ENCODE results near the gene SYNE4. TPM values are rescaled to one million over a fixed set of nuclear protein-coding genes. Genes with fewer than 3 reads are reported as not detected.
A peak's percentile ranks its signal among the peaks of the same experiment; 100 is the strongest.
"Not testable (repeated sequence)": the region's sequence is repeated elsewhere in the genome, so short reads cannot be mapped to it uniquely, and the experiment has no call there.

Gene SYNE4
- total RNA-seq, 1 donor: 0.10 TPM

DNA sequence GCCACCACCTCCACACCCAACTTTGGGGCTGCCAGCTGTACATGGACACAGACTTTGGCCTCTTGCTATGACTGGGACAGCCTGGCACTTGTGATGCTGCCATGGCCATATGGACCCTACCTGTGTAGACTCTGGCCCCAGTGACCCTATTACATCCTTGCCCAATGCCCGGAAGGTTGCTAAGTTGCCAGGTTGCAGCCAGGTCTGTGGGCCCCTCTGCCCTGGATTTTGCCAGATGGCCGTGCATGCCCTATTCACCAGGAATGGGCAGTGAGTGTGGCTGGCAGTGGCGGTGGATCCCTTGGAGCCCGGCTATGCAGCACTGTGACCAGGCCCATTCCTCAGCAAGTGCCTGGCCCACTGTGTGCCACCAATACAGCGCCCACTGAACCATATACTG lies 22.5 kb downstream of the SYNE4 start:
- peaks cover 6% of the 10 kb centered on the region for H3K4me1 ChIP-seq (ENCODE audit: insufficient read depth, low read length)
- peaks cover 3% of the 10 kb centered on the region for H3K27me3 ChIP-seq (ENCODE audit: insufficient read depth, low read length)
- H3K9me3 ChIP-seq (ENCODE audit: low read depth, low read length): no peaks in the 10 kb centered on the region
- no peak overlapping the region for H3K4me3 ChIP-seq (ENCODE audit: low read length)

DNA sequence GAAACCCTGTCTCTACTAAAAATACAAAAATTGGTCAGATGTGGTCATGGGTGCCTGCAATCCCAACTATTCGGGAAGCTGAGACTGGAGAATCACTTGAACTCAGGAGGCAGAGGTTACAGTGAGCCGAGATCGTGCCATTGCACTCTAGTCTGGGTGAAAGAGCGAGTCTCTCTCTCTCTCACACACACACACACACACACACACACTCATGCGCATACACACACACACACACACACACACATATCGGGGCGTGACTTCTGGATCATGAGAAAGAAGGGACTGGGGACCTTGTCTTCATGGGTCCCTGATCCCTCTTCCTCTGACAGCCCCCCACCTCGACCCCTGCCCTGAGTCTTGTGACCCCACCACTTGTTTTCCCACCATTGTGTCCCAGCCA lies 25.4 kb downstream of the SYNE4 start:
- Histone ChIP-seq H3K27me3 (ENCODE audit: insufficient read depth, low read length) (peaks cover 3% of the 10 kb centered on the region), H3K4me1 (ENCODE audit: insufficient read depth, low read length) (peaks cover 6% of the 10 kb centered on the region), H3K4me3 (ENCODE audit: low read length) (no peak overlapping the region), H3K9me3 (ENCODE audit: low read depth, low read length) (no peaks in the 10 kb centered on the region)

DNA sequence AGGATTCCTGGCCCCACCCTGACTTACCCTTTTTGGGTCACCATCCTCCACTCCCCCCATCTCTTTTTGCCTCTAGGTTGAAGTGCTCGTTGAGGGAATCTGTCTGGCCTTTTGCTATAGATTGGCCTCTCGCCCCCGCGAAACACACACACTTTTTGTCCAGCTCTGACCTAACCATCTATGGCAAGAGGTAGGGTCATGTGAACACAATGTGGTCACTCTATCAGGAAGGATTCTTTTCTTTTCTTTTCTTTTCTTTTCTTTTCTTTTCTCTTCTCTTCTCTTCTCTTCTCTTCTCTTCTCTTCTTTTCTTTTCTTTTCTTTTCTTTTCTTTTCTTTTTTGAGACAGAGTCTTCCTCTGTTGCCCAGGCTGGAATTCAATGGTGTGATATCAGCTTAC lies 27.6 kb downstream of the SYNE4 start:
- H3K9me3 ChIP-seq (ENCODE audit: low read depth, low read length); H3K4me1 ChIP-seq (ENCODE audit: insufficient read depth, low read length); H3K4me3 ChIP-seq (ENCODE audit: low read length); H3K27me3 ChIP-seq (ENCODE audit: insufficient read depth, low read length): not testable (repeated sequence)

DNA sequence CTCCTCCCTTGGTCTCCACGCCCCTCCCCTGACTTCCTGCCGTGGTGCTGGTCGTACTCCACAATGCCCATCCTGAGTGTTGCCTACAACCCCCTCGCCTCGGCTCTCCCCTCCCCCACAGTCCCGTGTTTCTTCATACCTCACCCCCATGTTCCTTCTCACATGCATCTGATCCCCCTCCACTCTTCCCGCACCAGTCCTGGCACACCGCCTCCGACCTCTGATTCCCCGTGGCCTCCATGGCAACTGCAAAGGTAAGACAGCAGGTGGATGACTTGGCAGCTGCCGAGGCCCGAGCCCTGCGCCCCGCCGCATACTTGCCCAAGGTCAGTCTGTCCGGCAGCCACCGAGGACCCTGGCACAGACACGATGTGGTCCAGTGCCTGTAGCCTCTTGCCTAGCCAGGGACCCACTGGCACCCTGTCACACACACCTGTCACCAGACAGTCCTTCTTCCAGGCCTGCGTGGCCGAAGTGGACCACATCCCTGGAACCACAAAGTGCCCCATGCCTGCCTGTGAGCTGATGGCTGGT lies 29.7 kb downstream of the SYNE4 start:
- no peaks in the 10 kb centered on the region for H3K4me1 ChIP-seq (ENCODE audit: insufficient read depth, low read length)
- no peaks in the 10 kb centered on the region for H3K27me3 ChIP-seq (ENCODE audit: insufficient read depth, low read length)

DNA sequence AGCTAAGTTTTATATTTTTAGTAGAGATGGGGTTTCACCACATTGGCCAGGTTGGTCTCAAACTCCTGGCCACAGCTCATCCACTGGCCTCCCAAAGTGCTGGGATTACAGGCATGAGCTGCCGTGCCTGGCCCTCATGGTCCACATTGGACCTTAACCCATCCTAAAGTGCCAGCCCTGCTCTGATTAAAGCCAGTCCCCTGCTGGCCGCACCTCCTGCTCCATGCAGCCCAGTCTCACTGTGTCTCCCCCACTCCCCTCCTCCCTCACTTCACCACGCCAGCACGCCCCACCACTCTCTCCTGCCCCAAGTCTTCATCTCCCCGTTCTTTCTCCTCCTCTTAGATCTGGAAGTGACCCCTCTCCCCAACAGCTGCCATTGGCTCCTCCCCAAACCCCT lies 30.3 kb downstream of the SYNE4 start:
- H3K4me3 ChIP-seq (ENCODE audit: low read length): no peak overlapping the region
- no peaks in the 10 kb centered on the region for H3K9me3 ChIP-seq (ENCODE audit: low read depth, low read length)
- H3K4me1 ChIP-seq (ENCODE audit: insufficient read depth, low read length): no peaks in the 10 kb centered on the region
- H3K27me3 ChIP-seq (ENCODE audit: insufficient read depth, low read length): no peaks in the 10 kb centered on the region

More for the DNA sequence above, 29.7 kb downstream of the SYNE4 start:
- Histone ChIP-seq H3K4me3 (ENCODE audit: low read length) (no peak overlapping the region), H3K9me3 (ENCODE audit: low read depth, low read length) (no peaks in the 10 kb centered on the region)

DNA sequence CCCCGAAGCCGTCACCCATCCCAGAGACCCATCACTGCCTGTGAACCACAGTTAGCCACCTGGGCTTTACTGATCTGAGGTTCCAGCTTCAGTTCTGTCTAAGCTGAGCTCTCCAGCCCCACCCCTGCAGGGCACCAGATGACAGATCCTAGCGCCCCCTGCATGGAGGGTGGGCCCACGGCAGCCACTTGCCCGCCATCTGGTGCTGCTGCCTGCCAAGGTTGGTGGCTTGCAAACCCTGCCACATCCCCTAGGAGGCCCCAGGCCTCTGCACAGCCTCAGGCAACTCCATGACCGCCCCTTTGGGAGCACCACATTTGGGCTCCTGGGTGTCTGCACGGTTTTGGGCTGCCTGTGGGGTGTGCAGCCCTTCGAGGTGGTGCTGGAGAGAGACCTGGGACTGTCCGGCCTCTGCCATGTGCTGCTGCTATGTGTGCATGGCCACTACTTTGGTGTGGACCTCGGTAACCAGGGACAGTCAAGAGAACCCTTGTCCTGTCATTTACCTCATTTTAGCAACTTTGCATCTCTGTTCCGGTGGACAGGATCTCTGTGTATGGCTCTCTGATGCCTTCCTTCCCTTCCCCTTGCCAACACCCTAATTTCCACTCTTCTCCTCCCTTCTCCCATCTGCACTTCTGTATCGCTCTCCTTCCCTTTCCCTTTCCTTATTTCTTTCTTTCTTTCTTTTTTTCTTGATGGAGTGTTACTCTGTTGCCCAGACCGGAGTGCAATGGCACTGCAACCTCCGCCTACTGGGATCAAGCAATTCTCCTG lies 31.0 kb downstream of the SYNE4 start:
- H3K9me3 ChIP-seq (ENCODE audit: low read depth, low read length): no peaks in the 10 kb centered on the region
- no peak overlapping the region for H3K4me3 ChIP-seq (ENCODE audit: low read length)
- H3K27me3 ChIP-seq (ENCODE audit: insufficient read depth, low read length): no peaks in the 10 kb centered on the region
- no peaks in the 10 kb centered on the region for H3K4me1 ChIP-seq (ENCODE audit: insufficient read depth, low read length)

DNA sequence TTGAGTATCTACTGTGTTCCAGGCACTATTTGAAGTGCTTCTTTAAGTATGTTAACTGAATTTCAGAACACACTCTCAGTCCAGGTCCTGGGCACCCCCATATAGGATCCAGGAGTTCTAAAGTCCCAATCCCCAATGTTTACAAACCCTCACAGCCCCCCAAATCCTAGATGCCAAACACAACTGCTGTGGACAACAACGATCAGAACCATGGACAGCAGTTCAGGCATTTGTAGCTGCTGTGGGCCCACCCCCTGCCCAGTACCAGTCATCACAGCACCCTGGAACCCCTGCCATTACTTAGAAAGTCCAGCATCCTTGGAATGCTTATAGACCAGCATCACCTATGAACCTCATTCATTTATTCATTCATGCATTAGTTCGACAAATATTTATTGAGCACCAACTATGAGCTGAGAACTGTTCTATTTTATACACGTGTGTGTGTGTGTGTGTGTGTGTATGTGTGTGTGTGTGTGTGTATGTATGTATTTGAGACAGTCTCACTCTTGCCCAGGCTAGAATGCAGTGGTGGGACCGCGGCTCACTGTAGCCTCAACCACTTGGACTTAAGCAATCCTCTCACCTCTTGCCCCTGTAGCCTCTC lies 32.9 kb downstream of the SYNE4 start:
- Histone ChIP-seq H3K9me3 (ENCODE audit: low read depth, low read length) (no peaks in the 10 kb centered on the region), H3K4me1 (ENCODE audit: insufficient read depth, low read length) (no peaks in the 10 kb centered on the region), H3K4me3 (ENCODE audit: low read length) (no peak overlapping the region), H3K27me3 (ENCODE audit: insufficient read depth, low read length) (no peaks in the 10 kb centered on the region)

DNA sequence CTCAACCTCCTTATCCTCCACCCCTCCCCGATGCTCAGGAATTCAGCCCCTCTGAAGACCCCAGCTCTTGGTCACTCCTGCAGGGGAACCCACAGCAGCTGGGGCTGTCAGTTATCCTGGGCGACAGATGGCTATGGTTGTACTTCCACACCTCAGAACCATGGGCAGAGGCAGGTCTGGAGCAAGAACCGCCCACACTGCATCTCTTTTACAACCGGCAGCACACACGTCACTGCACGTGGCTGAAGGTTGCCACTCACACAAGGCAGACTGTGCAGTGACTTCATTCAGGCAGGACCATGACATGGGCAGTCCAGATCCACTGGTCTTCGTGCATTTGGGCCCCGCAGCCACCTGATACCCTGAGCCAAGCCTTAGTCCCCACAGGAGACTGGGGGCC lies 35.1 kb downstream of the SYNE4 start:
- Histone ChIP-seq H3K4me1 (ENCODE audit: insufficient read depth, low read length) (no peaks in the 10 kb centered on the region), H3K4me3 (ENCODE audit: low read length) (no peak overlapping the region), H3K27me3 (ENCODE audit: insufficient read depth, low read length) (no peaks in the 10 kb centered on the region), H3K9me3 (ENCODE audit: low read depth, low read length) (no peaks in the 10 kb centered on the region)

DNA sequence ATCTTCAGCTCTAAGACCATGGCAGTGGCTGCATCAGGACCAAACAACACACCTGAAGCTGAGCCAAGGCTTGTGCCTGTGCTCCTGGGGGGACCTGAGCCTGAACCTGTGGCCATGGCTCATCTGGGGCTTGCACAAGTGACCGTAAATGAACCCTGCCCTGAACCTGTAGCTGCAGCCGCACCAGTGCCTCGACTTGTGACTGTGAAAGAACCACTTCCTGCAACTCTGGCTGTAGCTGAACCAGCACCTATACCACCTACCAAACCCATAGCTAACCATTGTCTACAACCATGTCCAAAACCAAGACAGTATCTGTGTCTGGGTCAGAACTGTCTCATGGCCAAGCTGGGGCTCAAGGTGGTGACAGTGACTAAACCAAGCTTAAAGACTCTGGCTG lies 41.8 kb downstream of the SYNE4 start:
- no peaks in the 10 kb centered on the region for H3K9me3 ChIP-seq (ENCODE audit: low read depth, low read length)
- no peaks in the 10 kb centered on the region for H3K27me3 ChIP-seq (ENCODE audit: insufficient read depth, low read length)
- no peak overlapping the region for H3K4me3 ChIP-seq (ENCODE audit: low read length)
- H3K4me1 ChIP-seq (ENCODE audit: insufficient read depth, low read length): no peaks in the 10 kb centered on the region

DNA sequence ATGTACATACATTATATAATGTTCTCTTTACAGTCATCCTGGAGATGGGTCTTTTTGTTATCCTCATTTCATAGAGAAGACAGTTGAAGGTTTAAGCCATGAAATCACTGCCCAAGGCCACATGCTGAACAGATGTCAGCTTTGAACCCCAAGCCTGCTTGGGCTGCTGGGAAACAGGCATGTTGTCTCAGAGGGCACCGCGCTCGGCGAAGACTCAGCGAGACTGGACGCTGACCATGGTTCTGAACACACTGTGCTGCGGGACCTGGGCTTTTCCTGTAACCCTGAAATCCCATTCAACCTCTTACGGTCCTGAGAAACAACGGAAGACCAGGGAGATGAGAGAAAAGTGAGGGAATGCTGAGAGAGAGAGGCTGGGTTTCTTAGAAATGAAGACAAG lies 45.1 kb downstream of the SYNE4 start:
- Histone ChIP-seq H3K27me3 (ENCODE audit: insufficient read depth, low read length) (peaks cover 12% of the 10 kb centered on the region), H3K4me3 (ENCODE audit: low read length) (no peak overlapping the region), H3K9me3 (ENCODE audit: low read depth, low read length) (no peaks in the 10 kb centered on the region), H3K4me1 (ENCODE audit: insufficient read depth, low read length) (peaks cover 14% of the 10 kb centered on the region)

DNA sequence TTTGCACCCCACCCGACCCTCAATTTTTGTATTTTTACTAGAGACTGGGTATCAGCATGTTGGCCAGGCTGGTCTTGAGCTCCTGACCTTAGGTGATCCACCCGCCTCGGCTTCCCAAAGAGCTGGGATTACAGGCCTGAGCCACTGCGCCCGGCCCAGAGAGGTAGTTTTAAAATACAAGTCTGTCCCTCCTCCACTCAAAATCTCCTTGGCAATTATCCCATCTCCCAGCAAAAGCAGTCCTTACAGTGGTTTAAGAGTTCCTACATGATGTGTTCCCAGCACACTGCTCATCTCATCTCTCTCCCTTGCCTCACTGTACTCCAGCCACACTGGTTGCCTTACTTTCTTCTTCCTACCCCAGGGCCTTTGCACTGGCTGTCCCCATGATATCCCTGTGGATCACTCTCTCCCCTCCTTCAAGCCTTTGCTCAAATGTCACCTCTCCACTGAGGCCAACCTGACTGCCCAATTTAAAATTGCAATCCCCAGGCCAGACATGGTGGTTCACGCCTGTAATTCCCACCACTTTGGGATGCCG lies 48.1 kb downstream of the SYNE4 start:
- no peak overlapping the region for H3K4me3 ChIP-seq (ENCODE audit: low read length)
- H3K27me3 ChIP-seq (ENCODE audit: insufficient read depth, low read length): peaks cover 12% of the 10 kb centered on the region
- peaks cover 16% of the 10 kb centered on the region for H3K4me1 ChIP-seq (ENCODE audit: insufficient read depth, low read length)
- H3K9me3 ChIP-seq (ENCODE audit: low read depth, low read length): no peaks in the 10 kb centered on the region

DNA sequence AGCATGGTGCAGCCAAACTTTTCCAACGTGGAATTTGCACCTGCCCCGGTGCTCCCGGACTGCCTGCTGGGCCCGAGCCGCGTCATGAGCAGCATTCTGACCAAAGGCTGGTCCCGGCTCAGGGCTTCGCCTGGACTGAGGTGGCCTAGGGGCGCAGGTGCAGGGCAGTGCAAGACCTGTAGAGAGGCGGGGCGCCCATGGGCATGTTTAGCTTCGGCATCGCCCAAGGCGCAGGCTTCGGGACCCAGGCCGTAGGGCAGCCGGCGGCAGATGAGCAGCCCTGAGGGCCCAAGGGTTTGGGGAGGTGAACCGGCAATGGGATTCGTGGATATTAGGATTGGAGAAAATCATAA lies 48.7 kb downstream of the SYNE4 start:
- H3K4me3 ChIP-seq (ENCODE audit: low read length): no peak overlapping the region
- H3K4me1 ChIP-seq (ENCODE audit: insufficient read depth, low read length): peaks cover 21% of the 10 kb centered on the region
- H3K9me3 ChIP-seq (ENCODE audit: low read depth, low read length): no peaks in the 10 kb centered on the region
- H3K27me3 ChIP-seq (ENCODE audit: insufficient read depth, low read length): peaks cover 12% of the 10 kb centered on the region

DNA sequence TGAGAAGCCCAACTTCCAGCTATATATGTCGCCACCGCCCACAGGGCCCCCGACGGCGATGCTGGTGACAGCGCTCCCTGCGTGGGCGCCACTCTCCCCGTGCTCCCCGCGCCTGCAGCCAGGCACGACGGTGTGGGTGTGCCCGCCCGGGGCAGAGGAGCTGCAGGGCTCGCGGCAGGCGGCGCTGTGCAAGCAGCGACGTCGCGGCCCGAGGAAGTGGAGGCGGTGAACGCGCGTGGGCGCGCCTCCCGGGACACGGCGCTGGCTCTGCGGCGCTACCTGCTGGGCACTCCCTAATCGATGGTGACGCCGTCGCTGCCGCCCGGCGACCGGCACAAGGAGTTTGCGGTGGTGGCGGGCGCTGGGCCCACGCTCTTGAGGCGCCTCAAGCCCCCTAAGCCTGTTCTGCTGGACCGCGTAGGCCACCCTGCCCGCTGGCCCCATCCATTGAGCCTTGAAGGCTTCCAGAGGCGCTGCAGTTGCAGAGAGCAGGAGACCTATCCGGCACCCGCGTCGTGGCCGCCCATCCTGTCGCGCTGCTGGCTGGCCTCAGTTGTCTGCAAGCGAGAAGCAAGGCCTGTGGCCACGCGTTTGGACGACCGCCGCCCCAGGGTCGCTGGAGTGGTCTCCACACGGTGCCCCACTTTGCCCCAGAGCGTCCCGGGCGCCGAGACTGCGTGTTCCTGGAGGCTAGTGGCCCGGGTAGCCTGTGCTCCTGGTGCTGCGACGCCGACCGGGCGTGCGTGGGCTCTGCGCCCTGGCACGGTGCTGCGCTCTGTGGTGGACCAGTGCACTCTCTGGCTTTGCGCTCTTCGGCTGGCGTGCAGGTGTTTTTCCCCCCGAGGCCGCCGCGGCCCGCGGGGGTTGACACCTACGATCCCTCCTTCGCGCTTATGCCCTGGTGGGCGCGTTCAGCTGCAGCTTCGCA lies 49.3 kb downstream of the SYNE4 start:
- Histone ChIP-seq H3K4me1 (ENCODE audit: insufficient read depth, low read length) (peaks cover 28% of the 10 kb centered on the region), H3K27me3 (ENCODE audit: insufficient read depth, low read length) (peaks cover 12% of the 10 kb centered on the region), H3K9me3 (ENCODE audit: low read depth, low read length) (no peaks in the 10 kb centered on the region), H3K4me3 (ENCODE audit: low read length) (peak overlapping the region; percentile 8)

DNA sequence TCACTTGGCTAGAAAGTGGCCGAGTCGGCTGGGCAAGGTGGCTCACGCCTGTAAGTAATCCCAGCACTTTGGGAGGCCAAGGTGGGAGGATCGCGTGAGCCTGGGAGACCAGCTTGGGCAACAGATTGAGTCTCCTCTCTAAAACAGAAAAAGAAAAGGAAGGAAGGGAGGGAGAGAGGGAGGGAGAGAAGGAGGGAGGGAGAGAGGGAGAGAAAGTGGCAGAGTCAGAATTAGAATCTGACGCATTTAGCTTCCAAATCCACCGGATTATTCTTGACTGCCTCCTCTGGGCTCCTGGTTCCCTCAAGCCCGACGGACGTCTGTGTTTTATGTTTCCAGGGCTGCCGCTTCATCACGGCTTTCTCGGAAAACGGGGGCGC lies 50.0 kb downstream of the SYNE4 start:
- H3K27me3 ChIP-seq (ENCODE audit: insufficient read depth, low read length): peaks cover 12% of the 10 kb centered on the region
- H3K9me3 ChIP-seq (ENCODE audit: low read depth, low read length): no peaks in the 10 kb centered on the region
- no peak overlapping the region for H3K4me3 ChIP-seq (ENCODE audit: low read length)
- peaks cover 34% of the 10 kb centered on the region for H3K4me1 ChIP-seq (ENCODE audit: insufficient read depth, low read length)

DNA sequence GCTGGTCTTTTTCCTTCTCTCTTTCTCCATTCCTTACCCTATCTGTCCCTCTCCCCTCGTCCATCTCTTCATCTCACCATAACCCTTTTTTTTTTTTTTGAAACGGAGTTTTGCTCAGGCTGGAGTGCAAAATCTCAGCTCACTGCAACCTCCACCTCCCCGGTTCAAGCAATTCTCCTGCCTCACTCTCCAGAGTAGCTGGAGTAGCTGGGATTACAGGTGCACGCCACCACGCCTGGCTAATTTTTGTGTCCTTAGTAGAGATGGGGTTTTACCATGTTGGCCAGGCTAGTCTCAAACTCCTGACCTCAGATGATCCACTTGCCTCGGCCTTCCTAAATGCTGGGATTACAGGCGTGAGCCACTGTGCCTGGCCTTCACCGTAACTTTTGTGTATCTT lies 51.2 kb downstream of the SYNE4 start:
- not testable (repeated sequence) for H3K9me3 ChIP-seq (ENCODE audit: low read depth, low read length); H3K4me3 ChIP-seq (ENCODE audit: low read length)
- peaks cover 12% of the 10 kb centered on the region for H3K27me3 ChIP-seq (ENCODE audit: insufficient read depth, low read length)
- H3K4me1 ChIP-seq (ENCODE audit: insufficient read depth, low read length): peaks cover 47% of the 10 kb centered on the region
